Glutamatergic neuron (in vitro differentiated cells): ENCODE results near the gene BOD1L1. TPM values are rescaled to one million over a fixed set of nuclear protein-coding genes. Genes with fewer than 3 reads are reported as not detected.

Source experiments
- DNase-seq: peaks from one replicate; pipeline ENCODE4 v3.0.0; 2022
- H3K27ac Mint-ChIP-seq: one replicate; pipeline ENCODE4 v1.8.0; 2020; ENCODE audit warnings: mild to moderate bottlenecking, mixed read lengths, inconsistent platforms; ENCODE audit not compliant: unreplicated experiment
- H3K27me3 Mint-ChIP-seq: one replicate; pipeline ENCODE4 v1.8.0; 2020; ENCODE audit warnings: mild to moderate bottlenecking, moderate library complexity, mixed read lengths, inconsistent platforms; ENCODE audit not compliant: unreplicated experiment
- H3K36me3 Mint-ChIP-seq: one replicate; pipeline ENCODE4 v1.8.0; 2020; ENCODE audit warnings: mild to moderate bottlenecking, mixed read lengths, inconsistent platforms; ENCODE audit not compliant: unreplicated experiment
- H3K4me1 Mint-ChIP-seq: one replicate; pipeline ENCODE4 v1.8.0; 2020; ENCODE audit warnings: mild to moderate bottlenecking, low read depth, mixed read lengths, inconsistent platforms; ENCODE audit not compliant: unreplicated experiment
- H3K4me3 Mint-ChIP-seq: one replicate; pipeline ENCODE4 v1.8.0; 2020; ENCODE audit warnings: mild to moderate bottlenecking, mixed read lengths, inconsistent platforms; ENCODE audit not compliant: unreplicated experiment
- H3K9me3 Mint-ChIP-seq: one replicate; pipeline ENCODE4 v1.8.0; 2020; ENCODE audit warnings: mild to moderate bottlenecking, moderate library complexity, mixed read lengths, inconsistent platforms; ENCODE audit not compliant: unreplicated experiment
- CTCF ChIP-seq: fragments of 200-600 bp; sonication (generic); IDR thresholded peaks from one replicate; pipeline ENCODE4 v1.5.0; 2021; ENCODE audit not compliant: partially characterized antibody, unreplicated experiment
- total RNA-seq: library from RNA; stranded (reverse); fragmentation: NEBNext Ultra II Directional; extraction: Animal tissue kit (Norgen Biotek cat#: 25700); gene quantifications from one replicate; pipeline ENCODE4 v1.2.1, GENCODE V29; 2021; ENCODE audit not compliant: unreplicated experiment

The BOD1L1 gene
- total RNA-seq, 1 donor from 2014 or later = 57.3 TPM

GRCh38 chr4:13588954-13589353, 38.6 kb downstream of the BOD1L1 start:
- TF ChIP-seq CTCF = no peak
- Mint-ChIP-seq H3K4me3 (no peak overlapping the region), H3K9me3 (peaks cover 1% of the 10 kb centered on the region), H3K36me3 (no peaks in the 10 kb centered on the region), H3K4me1 (peaks cover 7% of the 10 kb centered on the region), H3K27ac (no peak overlapping the region), H3K27me3 (no peaks in the 10 kb centered on the region)
- DNase-seq = no peak

GRCh38 chr4:13584481-13584880, 43.0 kb downstream of the BOD1L1 start:
- Mint-ChIP-seq H3K4me1 (peaks cover under 1% of the 10 kb centered on the region), H3K9me3 (peaks cover 1% of the 10 kb centered on the region), H3K27ac (no peak overlapping the region), H3K36me3 (no peaks in the 10 kb centered on the region), H3K4me3 (no peak overlapping the region), H3K27me3 (no peaks in the 10 kb centered on the region)
- no peak for DNase-seq
- no peak for TF ChIP-seq CTCF

- Mint-ChIP-seq H3K9me3 (peaks cover 1% of the 10 kb centered on the region), H3K27me3 (no peaks in the 10 kb centered on the region), H3K4me1 (no peaks in the 10 kb centered on the region), H3K36me3 (no peaks in the 10 kb centered on the region), H3K4me3 (no peak overlapping the region), H3K27ac (no peak overlapping the region)
- TF ChIP-seq CTCF = no peak
- no peak for DNase-seq
These were observed 47.5 kb downstream of the BOD1L1 start for GRCh38 chr4:13580036-13580435.

- H3K27ac Mint-ChIP-seq = no peak overlapping the region
- no peaks in the 10 kb centered on the region for H3K36me3 Mint-ChIP-seq
- no peak overlapping the region for H3K4me3 Mint-ChIP-seq
These were observed 49.9 kb downstream of the BOD1L1 start for GRCh38 chr4:13577660-13578059.

GRCh38 chr4:13570916-13571315, 56.6 kb downstream of the BOD1L1 start:
- no peak overlapping the region for H3K4me3 Mint-ChIP-seq
- no peak overlapping the region for H3K27ac Mint-ChIP-seq
- DNase-seq = no peak
- no peaks in the 10 kb centered on the region for H3K4me1 Mint-ChIP-seq
- H3K36me3 Mint-ChIP-seq = no peaks in the 10 kb centered on the region
- no peaks in the 10 kb centered on the region for H3K27me3 Mint-ChIP-seq
- no peak for TF ChIP-seq CTCF
- H3K9me3 Mint-ChIP-seq = no peaks in the 10 kb centered on the region

More at GRCh38 chr4:13577660-13578059, 49.9 kb downstream of the BOD1L1 start:
- Mint-ChIP-seq H3K4me1 (no peaks in the 10 kb centered on the region), H3K9me3 (no peaks in the 10 kb centered on the region), H3K27me3 (no peaks in the 10 kb centered on the region)
- TF ChIP-seq CTCF = no peak
- DNase-seq = no peak
